ENCODE measurements around the gene ZNF212. TPM values are rescaled to one million over a fixed set of nuclear protein-coding genes. Genes with fewer than 3 reads are reported as not detected.
A peak's percentile ranks its signal among the peaks of the same experiment; 100 is the strongest.

Gene ZNF212
- total RNA-seq, 1 donor from 2014 or later, result 6.1 TPM

DNA sequence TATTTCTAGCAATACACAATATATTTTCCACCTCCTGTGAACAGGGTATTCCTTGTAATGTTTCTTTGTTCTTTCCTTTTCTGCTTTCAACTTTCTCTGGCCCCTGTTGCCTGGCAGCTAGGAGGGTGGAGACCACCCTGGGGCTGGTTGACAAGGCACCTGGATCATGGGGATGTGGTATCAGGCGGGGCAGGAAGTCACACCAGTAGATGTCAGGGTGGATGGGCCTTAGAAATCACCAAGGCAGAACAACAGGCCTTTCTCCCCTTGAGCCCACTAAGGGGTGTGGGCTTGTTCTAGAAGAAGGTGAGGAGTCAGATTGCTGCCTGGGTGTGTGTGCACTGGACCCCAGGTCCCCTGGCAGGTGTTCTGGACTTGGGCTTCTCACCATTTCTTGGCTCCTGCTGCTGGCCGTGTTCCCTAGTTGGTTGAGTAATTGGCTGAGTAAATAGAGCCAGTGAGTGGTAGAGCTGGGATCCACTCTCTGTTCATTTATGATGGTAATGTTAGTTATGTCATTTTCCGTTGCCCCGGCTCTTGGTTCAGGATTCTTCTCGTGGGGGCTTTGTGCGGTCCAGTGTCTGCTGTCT, 47.5 kb downstream of the ZNF212 start:
- Histone ChIP-seq H3K4me3 (ENCODE audit: low read depth, low read length) (no peak overlapping the region), H3K36me3 (ENCODE audit: control insufficient read depth, insufficient read depth, low read length) (peaks cover 2% of the 10 kb centered on the region), H3K27me3 (ENCODE audit: control insufficient read depth, insufficient read depth, low read length) (no peaks in the 10 kb centered on the region)
- TF ChIP-seq, protein P1, sequence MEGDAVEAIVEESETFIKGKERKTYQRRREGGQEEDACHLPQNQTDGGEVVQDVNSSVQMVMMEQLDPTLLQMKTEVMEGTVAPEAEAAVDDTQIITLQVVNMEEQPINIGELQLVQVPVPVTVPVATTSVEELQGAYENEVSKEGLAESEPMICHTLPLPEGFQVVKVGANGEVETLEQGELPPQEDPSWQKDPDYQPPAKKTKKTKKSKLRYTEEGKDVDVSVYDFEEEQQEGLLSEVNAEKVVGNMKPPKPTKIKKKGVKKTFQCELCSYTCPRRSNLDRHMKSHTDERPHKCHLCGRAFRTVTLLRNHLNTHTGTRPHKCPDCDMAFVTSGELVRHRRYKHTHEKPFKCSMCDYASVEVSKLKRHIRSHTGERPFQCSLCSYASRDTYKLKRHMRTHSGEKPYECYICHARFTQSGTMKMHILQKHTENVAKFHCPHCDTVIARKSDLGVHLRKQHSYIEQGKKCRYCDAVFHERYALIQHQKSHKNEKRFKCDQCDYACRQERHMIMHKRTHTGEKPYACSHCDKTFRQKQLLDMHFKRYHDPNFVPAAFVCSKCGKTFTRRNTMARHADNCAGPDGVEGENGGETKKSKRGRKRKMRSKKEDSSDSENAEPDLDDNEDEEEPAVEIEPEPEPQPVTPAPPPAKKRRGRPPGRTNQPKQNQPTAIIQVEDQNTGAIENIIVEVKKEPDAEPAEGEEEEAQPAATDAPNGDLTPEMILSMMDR (IDR thresholded peaks at IDR 0.05; ENCODE audit: insufficient read depth, low read length, severe bottlenecking), result no peak
- peak; percentile 51 for DNase-seq (ENCODE audit: low read depth)
- FAIRE-seq, result no peak

DNA sequence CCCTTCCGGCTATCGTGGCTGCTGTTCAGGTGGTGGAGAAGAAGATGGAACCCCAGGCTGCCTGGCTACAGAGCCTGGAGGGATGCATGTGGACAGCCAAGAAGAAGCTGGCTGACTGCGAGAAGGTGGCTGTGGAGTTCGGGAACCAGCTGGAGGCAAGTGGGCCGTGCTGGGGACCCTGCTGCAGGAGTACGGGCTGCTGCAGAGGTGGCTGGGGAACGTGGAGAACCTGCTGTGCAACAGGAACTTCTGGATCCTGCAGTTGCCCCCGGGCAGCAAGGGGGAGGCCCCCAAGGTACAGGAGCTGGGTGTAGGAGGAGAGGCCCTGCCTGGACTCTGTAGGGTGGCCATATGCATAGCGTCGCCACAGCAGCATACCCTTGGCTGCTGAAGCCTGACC, 48.2 kb downstream of the ZNF212 start:
- TF ChIP-seq, protein P1 (IDR thresholded peaks at IDR 0.05; ENCODE audit: insufficient read depth, low read length, severe bottlenecking), result no peak
- H3K36me3 ChIP-seq (ENCODE audit: control insufficient read depth, insufficient read depth, low read length), result peaks cover 4% of the 10 kb centered on the region
- no peak for DNase-seq (ENCODE audit: low read depth)
- no peaks in the 10 kb centered on the region for H3K27me3 ChIP-seq (ENCODE audit: control insufficient read depth, insufficient read depth, low read length)
- FAIRE-seq, result no peak
- H3K4me3 ChIP-seq (ENCODE audit: low read depth, low read length), result no peak overlapping the region

DNA sequence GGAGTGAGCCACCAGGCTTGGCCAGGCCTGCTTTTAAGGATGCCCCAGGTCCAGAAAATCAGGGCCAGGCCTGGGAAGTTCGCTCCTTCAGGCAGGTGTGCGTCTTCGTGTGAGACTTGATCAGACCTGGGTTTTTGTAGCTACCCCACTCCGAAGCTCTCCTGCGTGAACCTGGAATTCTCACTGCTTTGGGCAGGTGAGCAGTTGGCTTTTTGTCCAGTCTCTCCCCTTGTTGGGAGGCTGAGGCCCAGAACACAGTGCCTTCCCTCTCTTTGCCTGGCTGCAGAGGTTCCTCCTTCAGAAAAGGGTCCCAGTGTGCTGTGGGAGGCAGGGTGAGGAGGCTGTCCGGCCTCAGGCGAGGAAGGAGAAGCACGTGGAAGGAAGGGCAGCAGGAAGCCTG, 49.8 kb downstream of the ZNF212 start:
- TF ChIP-seq, protein P1 (IDR thresholded peaks at IDR 0.05; ENCODE audit: insufficient read depth, low read length, severe bottlenecking), result no peak

DNA sequence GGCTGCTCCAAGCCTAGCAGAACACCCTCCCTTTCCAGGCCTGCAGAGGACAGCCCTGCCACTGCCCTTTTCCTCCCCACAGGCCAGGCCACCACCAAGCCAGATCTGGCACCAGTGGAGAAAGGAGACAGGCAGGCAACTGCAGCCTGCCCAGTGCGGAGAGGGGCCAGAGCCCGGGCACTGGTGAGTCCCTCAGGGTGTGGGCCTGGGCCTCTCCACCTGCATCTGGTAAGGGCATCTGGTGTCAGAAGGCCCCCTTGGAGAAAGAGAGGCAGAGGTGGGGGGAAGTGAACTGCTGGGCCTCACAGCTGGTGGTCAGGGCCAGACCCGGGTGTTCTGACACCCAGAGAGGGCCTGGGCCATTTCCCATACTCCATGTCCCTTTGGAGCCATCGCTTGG, 50.4 kb downstream of the ZNF212 start:
- Histone ChIP-seq H3K4me3 (ENCODE audit: low read depth, low read length) (no peak overlapping the region), H3K36me3 (ENCODE audit: control insufficient read depth, insufficient read depth, low read length) (peaks cover 6% of the 10 kb centered on the region), H3K27me3 (ENCODE audit: control insufficient read depth, insufficient read depth, low read length) (no peaks in the 10 kb centered on the region)
- DNase-seq (ENCODE audit: low read depth), result no peak
- no peak for FAIRE-seq
- TF ChIP-seq, protein P1 (IDR thresholded peaks at IDR 0.05; ENCODE audit: insufficient read depth, low read length, severe bottlenecking), result no peak

More for the DNA sequence above, 49.8 kb downstream of the ZNF212 start:
- no peaks in the 10 kb centered on the region for H3K27me3 ChIP-seq (ENCODE audit: control insufficient read depth, insufficient read depth, low read length)
- H3K4me3 ChIP-seq (ENCODE audit: low read depth, low read length), result no peak overlapping the region
- DNase-seq (ENCODE audit: low read depth), result no peak
- H3K36me3 ChIP-seq (ENCODE audit: control insufficient read depth, insufficient read depth, low read length), result peaks cover 4% of the 10 kb centered on the region
- FAIRE-seq, result peak; percentile 64

DNA sequence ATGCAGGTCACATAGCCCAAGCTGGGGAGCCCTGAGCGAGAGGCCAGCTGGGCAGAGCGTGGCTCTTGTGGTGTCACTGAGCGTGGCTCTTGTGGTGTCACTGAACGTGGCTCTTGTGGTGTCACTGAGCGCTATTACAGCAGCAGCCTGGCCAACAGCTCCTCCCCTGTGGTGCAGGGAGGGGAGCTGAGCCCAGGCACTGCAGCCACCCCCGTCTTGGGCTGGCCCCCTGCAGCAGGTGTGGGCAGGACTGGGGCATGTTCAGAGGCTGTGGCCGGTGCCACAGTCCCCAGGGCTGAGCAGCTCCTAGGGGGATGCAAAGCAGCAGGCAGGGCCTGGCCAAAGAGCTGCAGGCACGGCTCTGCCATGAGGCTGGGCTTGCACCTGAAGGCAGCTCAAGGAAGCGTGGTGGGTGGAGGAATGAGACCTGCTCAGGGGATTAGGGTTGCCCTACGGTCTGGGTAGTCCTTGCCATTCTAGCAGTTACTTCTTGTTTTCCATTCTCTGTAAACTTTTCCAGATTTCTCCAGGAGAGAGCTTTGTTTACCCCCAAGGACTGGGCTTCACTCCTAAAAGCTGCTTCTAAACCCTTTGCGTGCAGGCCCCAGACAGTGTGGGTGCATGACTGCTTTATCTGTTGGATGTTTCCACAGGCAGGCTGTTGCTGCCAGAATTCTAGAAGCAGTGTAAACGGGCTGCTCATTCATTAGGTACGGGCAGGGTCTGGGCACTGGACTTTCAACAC, 51.8 kb downstream of the ZNF212 start:
- H3K36me3 ChIP-seq (ENCODE audit: control insufficient read depth, insufficient read depth, low read length), result peaks cover 6% of the 10 kb centered on the region
- no peak for DNase-seq (ENCODE audit: low read depth)

More for the DNA sequence above, 51.8 kb downstream of the ZNF212 start:
- Histone ChIP-seq H3K27me3 (ENCODE audit: control insufficient read depth, insufficient read depth, low read length) (no peaks in the 10 kb centered on the region), H3K4me3 (ENCODE audit: low read depth, low read length) (no peak overlapping the region)
- TF ChIP-seq, protein P1 (IDR thresholded peaks at IDR 0.05; ENCODE audit: insufficient read depth, low read length, severe bottlenecking), result no peak
- FAIRE-seq, result no peak

Data from bronchial epithelial cell (primary cell).